Measurements from ENCODE around the gene DCP1B.
A peak's percentile ranks its signal among the peaks of the same experiment; 100 is the strongest.

DCP1B gene

GRCh38 chr12:1918081-1918883 is 86.0 kb downstream of the DCP1B start, which contains the start of gene CACNA2D4:
CACNA2D4 (minus strand) TSS chr12:1918652; CDS start chr12:1918473, 179 bp downstream.
- DNase-seq: no peak

- peak; percentile 42 to 44 for DNase-seq
Observed at GRCh38 chr12:1917172-1918070, 86.8 kb downstream of the DCP1B start.

DNA sequence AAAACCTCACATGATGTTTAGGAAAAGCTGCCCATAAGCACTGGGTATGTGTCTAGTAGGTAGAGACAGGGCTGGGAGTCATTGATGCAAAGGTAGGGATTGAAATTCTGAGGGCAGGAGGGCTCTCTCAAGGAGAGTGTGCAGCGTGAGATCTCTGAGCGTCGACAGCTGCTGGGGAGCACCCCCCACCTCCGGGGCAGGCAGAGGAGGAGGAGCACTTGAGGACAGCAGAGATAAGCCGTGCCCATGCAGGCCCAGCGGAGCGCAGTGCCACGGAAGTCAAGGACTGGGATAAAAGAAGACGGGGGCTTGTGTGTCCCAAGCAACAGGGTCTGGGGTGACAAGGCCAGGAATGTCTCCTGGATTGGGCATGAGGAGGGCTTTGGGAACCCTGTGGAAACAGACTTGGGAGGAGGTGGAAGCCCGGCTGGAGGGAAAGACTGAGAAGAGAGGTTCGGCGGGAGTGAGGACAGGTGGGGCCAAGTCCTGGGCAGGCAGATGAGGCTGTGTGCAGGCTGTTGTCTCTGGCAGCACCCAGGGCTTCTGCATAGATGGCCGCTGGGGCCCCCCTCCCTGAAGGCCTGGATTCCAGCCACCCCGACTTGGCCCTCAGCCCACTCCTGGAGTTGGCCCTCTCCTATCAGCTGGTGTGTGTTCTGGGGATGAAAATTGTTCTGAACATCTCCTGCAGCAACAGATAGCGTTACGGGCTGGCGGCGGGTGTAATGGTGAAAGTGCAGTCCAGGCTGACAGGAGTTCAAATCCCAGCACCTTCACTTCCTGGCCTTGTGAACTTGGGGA is 87.7 kb downstream of the DCP1B start:
- no peak for DNase-seq

DNA sequence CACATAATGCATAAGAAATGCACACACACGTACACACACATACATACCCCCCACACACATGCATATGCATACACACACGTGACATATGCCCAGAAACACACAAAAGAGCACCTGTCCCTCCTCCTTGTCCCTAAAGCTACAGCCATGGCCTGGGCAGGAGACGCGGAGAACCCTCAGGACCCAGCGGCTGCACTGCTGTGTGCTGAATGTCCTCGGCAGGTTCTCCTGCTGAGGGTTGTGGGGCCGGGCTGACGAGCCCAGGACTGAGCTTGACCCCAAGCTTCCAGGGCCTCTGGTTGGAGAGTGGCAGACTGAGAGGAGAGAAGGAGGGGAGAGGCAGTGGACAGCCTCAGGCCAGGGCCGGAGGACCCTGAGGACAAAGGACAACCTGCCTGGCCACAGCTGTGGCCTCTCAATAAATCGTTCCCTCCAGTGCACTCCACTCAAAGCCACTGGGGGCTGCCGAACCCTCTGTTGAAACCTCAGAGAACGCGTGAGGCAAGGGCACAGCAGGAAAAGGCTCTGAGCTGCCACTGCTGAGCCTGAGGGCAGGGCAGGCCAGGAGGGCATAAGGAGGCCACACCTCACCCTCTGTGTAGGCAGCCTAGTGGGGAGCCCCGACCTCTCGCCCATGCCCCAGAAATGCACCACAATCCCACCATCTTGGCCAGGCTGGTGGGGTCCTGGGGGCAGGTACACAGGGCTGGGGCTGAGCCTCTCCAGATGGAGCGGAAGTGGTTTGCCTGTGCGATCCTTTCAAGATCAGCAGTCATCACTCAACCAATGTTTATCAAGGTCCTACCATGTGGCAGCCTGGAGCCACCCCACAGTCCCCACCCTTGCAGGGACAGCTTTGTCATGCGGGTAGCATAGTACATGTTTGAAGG is 88.9 kb downstream of the DCP1B start:
- peak in 1 of 2 experiments; percentile 1 for DNase-seq

- no peak for DNase-seq
Observed at GRCh38 chr12:1914114-1914911, 89.9 kb downstream of the DCP1B start.

- no peak for DNase-seq
Observed at GRCh38 chr12:1913377-1914113, 90.7 kb downstream of the DCP1B start.

GRCh38 chr12:1912580-1913376 is 91.5 kb downstream of the DCP1B start:
- no peak for DNase-seq

- DNase-seq: no peak
Observed at GRCh38 chr12:1911598-1912575, 92.4 kb downstream of the DCP1B start.

DNA sequence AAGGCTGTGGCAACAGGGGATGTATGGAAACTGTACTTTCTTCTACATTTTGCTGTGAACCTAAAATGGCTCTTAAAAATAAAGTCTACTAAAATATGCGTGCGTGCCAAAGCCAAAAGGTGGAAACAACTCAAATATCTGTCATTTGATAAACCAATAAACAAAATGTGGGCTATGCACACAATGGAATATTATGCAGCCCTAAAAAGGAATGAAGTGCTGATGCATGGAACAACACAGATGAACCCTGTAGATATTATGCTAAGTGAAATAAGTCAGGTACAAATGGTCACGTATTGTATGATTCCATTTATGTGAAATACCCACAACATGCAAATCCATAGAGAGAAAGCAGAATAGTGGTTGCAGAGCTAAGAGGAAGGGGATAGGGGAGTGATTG is 93.8 kb downstream of the DCP1B start:
- DNase-seq: no peak

GRCh38 chr12:1908758-1909157 is 95.5 kb downstream of the DCP1B start:
- DNase-seq: no peak

DNA sequence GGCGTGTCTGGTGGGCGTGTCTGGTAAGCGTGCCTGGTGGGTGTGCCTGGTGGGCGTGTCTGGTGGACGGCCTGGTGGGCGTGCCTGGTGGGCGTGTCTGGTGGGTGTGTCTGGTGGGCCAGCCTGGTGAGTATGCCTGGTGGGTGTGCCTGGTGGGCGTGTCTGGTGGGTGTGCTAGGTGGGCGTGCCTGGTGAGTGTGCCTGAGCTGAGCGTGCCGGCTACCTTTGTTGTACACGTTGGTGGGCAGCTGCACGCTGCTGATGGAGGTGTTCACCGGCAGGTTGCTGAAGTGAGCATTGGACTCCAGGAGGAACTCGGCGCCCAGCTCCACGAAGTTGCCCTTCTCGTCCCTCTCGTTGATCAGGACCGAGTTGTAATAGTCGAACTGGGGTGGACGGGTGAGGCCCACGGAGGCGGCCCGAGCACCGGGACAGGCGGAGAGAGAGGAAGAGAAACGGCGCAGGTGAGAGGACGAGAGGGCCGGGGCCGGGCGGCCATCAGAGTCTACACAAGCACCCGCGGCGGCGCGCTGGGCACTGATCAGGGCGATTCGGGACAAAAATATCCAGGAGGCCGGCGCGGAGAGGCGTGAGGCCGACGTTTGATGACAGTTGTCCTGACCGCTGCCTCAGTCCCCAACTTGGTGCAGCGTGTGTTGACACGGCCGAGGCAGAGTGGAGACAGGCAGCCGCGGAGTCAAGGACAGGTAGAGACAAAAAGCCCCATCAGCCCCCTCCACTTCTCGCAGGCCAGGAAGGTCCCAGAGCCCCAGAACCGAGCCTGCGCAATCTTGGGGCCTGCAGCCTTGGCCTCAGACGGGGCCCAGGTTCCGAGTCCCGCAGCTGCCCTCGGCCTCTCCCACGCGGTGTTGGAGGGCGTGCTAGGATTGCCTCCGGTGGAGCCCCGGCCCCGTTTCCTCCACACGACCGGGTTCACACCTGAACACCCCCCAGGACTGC is 96.3 kb downstream of the DCP1B start:
- no peak for DNase-seq

- DNase-seq: no peak
Observed at GRCh38 chr12:1906579-1906978, 97.7 kb downstream of the DCP1B start.

DNA sequence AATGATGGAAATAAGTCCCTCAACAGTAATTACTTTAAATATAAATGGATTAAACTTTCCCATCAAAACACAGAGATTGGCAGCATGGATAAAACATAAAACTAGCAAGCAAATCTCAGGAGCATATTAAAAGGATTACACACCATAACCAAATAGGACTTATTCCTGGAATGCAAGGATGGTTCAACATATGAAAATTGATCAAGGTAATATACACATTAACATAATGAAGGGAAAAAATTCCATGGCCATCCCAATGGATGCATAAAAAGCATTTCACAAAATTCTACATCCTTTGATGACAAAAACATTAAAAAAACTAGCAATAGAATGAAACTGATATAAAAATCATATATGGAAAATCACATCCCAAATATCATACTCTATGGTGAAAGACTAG is 99.4 kb downstream of the DCP1B start:
- no peak for DNase-seq

DNA sequence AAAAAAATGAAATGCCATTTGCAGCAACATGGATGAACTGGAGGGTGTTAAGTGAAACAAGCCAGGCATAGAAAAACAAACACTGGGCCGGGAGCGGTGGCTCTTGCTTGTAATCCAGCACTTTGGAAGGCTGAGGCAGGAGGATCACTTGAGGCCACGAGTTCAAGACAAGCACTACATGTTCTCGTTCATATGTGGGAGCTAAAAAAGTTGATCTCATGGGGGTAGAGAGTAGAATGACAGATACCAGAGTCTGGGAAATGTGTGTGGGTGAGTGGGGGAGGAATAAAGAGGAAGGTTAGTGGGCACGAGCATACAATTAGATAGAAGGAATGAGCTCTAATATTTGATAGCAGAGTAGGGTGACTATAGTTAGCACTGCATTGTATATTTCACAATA is 107.3 kb downstream of the DCP1B start:
- no peak for DNase-seq

All from Kasumi-1 (cell line).